NCI-H187 (cell line): ENCODE measurements around the gene WDFY4.

Experiments
- DNase-seq, 2 experiments: peaks; one replicate each; lab custom pipeline; 2025; lab: John Stamatoyannopoulos, UW

Gene WDFY4

GRCh38 chr10:48910548-48910947, 225.9 kb downstream of the WDFY4 start:
- no peak for DNase-seq

GRCh38 chr10:48913674-48914073, 229.0 kb downstream of the WDFY4 start:
- DNase-seq, result no peak

GRCh38 chr10:48923748-48924147, 239.1 kb downstream of the WDFY4 start:
- no peak for DNase-seq

DNA sequence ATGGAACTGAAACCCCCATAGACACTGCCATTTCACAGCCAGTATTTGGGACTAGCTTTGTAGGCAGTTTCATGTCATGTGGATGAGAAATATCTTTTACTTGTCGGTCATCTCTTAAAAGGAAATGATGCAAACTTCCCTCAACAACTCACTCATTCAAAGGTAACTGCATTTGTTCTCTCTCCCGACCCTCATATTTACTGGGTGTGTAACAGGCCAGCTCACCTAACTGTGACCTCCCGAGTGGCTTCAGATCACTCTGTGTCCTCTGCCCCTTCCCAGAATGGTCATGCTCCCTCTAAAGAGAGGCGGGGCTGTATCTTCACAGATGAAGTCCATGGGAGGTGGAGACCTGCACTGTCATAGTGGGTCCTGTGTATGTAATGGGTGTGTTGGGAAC, 240.3 kb downstream of the WDFY4 start:
- DNase-seq, result no peak

DNA sequence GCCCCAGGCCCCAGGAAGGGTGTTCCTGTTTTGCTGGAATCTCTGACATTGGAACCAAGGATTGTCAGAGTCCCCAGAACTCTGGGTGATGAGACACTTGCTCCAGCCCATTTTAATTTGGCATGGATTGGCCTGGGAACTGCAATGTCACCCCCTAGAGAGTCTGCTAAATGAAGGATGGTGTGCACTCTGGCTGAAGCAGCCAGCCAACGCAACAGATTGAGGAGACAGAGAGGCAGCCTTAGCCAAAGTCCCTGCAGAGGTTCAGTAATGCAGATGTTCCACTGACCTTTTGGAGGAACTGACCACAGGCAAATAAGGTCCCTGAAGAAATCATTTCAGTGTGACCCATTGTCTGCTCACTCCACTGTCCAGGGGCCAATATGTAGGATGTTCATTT, 241.6 kb downstream of the WDFY4 start:
- no peak for DNase-seq

DNA sequence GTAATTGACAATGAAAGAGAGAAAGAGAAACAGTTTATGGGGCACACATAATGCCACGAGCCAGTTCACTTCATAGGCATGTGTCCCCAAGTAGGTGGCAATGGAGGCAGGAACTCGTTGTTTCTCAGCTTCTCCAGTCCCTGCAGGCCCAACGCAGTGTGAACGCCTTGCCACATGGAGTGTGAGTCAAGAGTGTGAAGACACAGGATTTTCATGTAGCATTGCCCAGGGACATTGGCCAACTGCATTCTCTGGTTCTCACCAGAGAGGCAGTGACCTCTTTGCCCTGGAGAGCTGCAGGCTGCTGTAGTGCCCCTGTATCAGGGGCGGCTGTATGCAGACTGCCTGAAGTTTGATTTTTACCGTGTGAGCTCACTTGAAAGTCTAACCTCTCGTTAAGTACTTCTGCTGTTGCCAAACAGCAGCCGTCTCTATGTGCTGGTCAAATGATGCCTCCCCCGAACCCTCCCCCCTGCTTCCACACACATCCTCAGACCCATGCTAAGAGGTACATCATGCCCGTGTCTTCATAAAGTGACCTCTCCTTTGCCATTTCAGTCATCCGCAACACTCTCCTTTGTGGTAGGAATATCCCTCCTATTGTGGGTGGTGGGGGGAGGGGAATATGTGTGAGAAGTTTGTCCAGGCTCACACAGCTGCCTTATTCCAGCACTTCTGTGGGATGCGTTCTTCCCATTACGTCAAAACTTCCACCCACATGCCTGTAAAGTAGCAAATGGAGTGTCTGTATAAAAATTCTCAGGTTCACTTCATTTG, 242.3 kb downstream of the WDFY4 start:
- no peak for DNase-seq

GRCh38 chr10:48929413-48929990, 244.8 kb downstream of the WDFY4 start:
- DNase-seq, result no peak

DNA sequence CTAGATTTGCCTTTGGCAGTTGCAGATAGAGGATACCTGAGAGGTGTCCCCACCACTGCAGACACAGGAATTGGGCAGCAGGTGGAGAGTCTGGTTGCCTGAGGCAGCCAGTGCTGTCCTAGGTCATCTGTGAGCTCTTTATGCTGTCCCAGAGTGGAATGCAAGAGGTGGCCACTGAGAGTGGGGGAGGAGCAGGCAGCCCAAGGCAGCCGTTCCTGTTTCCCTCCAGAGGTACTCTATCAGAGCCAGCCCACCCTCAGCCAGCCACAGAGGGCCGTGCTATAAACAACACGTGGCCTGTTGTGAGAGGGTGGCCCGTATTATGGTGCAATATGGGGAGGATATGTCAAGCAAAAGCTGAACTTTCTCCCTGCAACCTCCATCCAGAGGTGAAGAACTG, 246.5 kb downstream of the WDFY4 start:
- DNase-seq, result no peak

- no peak for DNase-seq
Measured at GRCh38 chr10:48932831-48933664, 248.4 kb downstream of the WDFY4 start.

DNA sequence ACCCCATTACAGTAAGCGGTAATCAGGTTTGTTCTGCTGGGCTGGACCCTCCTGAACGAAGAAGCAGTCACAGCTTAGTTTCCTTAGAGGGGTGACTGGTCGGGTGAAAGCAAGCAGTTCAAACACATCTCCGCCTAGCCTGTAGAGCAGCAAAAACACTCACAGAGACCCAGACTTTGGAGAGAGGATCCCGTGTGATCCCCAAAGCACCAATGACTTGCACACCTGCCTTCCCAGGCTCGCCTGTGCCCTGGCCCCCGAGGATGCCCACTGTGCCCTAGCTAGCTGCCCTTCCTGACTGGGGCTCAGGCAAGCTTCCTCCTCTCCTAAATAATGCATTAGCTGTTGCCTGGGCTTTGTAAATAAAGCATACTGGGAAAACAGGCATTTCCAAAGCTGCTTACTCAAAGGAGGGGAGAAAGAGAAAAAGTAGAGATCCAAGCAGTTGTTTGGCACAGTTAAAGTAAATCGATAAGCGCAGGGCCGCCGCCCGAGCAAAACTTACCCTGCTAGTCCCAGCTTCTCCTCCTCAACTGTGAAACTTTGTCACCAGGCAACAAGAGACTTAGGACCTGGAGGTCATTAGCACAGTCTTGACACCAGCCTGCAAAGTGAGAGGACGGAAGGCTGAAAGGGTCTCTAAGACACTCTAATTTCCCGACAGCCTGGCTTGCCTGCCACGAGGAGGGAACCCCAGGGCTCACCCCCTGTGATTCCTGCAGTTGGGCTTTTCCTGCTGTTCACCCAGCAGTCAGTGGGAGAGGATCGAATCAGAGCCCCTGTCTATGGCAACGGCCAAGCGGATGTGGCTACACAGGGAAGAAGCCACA, 250.2 kb downstream of the WDFY4 start:
- DNase-seq, result no peak

DNA sequence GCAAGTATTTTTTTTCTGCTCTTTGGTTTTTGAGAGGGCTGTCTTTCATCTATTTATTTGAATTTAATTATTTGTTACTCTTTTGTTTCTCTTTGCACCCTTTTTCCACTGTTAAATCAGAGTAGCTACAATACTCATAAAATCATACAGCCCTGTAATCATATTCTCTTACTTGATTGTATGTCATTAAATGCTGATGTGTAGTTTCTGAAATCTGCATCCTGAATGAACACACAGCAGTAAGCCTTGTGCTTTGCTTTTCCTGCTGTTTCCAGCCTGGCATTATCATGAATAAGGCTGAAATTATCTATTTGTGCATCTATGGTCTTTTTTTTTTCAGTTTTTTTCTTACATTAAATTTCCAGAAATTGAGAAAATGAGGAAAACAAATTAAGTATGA, 250.9 kb downstream of the WDFY4 start:
- DNase-seq, result no peak

- DNase-seq, result no peak
Measured at GRCh38 chr10:48937796-48938195, 253.1 kb downstream of the WDFY4 start.

DNA sequence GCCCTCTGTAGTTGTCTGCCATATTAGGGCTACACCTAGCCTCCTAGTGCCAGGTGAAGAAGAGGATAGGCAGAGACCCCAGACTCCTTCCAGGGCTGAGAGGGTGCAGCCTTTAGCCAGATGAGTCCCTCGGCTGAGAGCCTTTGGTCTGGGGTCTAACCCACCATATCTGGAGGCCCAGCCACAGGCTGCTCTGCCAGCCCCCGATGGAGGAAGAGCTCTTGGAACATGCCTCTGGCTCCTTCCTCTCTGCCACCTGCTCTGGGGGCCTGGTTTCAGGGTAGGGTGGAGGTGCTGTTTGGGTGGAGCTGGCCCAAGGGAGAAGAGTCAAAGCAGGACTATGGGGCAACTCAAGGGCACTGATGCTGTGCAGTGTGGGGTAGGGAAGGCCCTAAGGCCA, 253.6 kb downstream of the WDFY4 start:
- DNase-seq, result no peak

DNA sequence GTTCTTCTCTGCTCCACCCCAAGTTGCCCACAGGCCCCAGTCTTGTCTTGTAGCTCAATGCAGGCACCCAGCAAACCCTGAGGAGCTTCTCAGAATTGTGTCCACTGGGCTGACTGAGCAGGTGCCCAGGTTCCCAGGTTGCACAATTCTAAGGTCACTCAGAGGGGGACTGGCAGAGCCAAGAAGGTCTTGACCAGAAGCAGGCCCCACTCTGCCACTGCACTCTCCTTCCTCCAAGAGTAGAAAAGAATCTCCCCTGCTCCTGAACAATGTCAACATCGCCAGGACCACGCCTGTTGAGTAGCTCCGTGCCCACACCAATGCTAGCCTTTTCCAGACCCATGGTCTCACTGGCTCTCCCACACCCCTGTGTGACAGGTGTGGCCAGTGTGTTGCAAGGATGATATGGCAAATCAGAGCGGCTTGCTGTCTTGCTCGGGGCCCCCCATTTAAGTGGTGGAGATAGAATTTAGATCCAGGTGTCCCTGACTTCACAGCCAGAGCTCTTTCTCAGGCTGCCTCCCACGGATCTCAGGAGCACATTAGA, 254.4 kb downstream of the WDFY4 start:
- DNase-seq, result no peak

- no peak for DNase-seq
Measured at GRCh38 chr10:48939790-48940325, 255.2 kb downstream of the WDFY4 start, which contains the start of gene LRRC18. TSS of gene LRRC18 (minus strand) at chr10:48939840. CDS start at chr10:48914155, 25,685 bp downstream.

DNA sequence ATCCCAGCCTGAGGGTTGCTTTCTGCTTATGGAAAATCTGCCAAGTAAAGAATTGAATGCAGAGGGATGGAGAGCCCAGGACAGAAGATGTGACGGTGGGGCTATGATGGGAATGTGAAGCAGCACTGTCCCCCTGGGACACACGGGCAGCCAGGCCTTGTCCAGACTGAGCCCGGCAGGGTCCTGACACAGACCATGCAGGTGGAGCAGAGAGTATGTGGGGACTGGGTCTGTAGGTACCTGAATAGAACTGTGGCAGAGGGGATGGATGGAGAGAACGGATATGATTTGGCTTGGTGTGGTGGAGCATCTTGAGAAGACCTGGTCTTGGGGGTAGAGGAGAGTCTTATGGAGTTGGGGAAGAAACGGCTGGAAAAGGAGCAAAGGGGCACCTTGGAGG, 255.7 kb downstream of the WDFY4 start:
- no peak for DNase-seq

DNA sequence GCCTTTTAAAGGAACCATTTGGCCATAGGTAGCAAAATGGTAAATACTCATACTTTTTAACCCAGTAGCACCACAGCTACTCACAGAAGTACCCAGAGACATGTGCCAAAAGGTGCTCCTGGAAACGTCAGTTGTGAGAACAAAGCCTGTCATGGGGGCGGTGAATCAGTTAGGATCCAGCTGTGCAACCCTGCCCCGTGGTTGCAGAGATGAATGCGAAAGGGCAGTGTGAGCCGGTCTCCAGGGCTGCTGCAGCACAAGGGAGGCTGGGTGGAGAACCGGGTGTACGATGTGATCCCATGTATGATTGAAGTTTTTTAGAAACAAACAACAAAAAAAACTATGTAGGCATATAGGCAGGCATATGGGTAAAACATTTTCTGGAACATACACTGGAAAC, 256.3 kb downstream of the WDFY4 start:
- DNase-seq, result no peak

DNA sequence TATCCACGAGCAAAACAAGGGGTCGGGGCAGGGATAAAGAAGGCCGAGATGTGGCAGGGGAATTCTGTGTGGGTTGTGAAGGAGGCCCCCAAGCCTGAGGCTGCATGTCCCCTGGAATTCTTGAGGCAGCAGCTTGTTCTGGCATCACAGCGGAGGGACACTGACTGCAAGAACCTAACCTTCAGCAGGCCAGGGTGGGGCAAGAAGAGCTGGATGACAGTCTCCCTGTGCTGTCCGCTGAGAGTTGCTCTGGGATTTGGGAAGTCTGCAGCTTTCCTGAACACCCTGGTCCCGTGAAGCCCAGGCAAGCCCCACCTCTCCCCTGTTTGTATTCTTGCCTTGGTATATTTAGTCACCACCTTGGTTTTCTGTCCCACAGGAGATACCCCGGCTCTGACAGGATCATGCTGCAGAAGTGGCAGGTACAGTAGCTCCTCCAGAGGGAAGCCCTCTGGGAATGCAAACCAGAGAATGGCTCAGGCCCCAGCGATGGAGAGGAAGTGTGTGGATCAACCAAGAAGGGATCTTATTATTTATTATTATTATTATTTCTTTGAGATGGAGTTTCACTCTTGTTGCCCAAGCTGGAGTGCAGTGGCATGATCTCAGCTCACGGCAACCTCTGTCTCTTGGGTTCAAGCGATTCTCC, 256.9 kb downstream of the WDFY4 start:
- no peak for DNase-seq

DNA sequence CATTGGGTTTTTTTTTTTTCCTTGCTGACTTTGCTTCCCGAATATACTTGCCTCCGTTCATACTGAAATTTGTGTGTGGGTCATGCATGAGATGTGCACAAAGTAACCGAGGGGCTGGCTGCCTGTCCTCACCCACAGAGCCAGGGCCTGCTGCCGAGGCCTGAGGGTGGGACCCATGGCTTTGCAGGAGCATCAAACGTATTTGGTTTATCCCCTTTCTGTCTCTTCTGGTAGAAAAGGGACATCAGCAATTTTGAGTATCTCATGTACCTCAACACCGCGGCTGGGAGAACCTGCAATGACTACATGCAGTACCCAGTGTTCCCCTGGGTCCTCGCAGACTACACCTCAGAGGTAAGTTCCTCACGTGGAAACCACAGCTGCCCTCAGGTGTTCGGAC, 258.4 kb downstream of the WDFY4 start:
- DNase-seq, result no peak

DNA sequence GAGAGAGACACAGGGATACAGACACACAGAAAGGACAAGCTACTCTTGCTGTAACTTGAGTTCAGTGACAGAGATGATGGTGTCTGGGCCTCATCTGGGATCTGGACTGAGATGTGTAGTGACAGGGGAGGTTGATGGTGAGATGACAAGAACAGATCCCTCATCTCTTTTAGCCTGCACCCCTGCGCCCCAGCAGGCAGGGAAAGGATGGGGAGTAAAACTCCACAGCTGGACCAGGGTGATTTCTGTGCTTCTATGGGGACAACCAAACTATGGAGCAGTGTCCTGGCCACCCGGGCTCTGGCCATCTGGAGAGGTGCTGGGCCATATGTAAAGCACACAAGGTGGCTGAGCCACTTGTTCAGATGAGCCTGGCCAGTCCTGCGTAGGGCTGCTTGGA, 259.5 kb downstream of the WDFY4 start:
- no peak for DNase-seq
